ENCODE measurements around the gene FNDC3B. TPM values are rescaled to one million over a fixed set of nuclear protein-coding genes. Genes with fewer than 3 reads are reported as not detected.

The FNDC3B gene
- total RNA-seq, 2 donors from 2014 or later: 9.2 to 17.1 TPM

- DNase-seq (ENCODE audit: low spot score in 2 of 2): peak; percentile 60 to 67
- Mint-ChIP-seq H3K9me3 (no peaks in the 10 kb centered on the region), H3K36me3 (no peaks in the 10 kb centered on the region), H3K27ac (peak overlapping the region; percentile 92 to 95)
- peak; percentile 92 to 97 for ATAC-seq
Observed at GRCh38 chr3:172107403-172107802, 68.0 kb downstream of the FNDC3B start.

- Mint-ChIP-seq H3K9me3 (no peaks in the 10 kb centered on the region), H3K36me3 (peaks cover 6 to 8% of the 10 kb centered on the region in 2 donors), H3K27ac (no peak overlapping the region)
- ATAC-seq (no peak), DNase-seq (ENCODE audit: low spot score in 2 of 2) (no peak)
Observed at GRCh38 chr3:172110127-172110779, 70.9 kb downstream of the FNDC3B start.

GRCh38 chr3:172111163-172111562, 71.8 kb downstream of the FNDC3B start:
- ATAC-seq (no peak), DNase-seq (ENCODE audit: low spot score in 2 of 2) (no peak)
- H3K27ac Mint-ChIP-seq: no peak overlapping the region
- no peaks in the 10 kb centered on the region for H3K9me3 Mint-ChIP-seq
- H3K36me3 Mint-ChIP-seq: peaks cover 6 to 8% of the 10 kb centered on the region in 2 donors

- H3K9me3 Mint-ChIP-seq: no peaks in the 10 kb centered on the region
- H3K27ac Mint-ChIP-seq: no peak overlapping the region
- ATAC-seq (no peak), DNase-seq (ENCODE audit: low spot score in 2 of 2) (no peak)
- H3K36me3 Mint-ChIP-seq: peaks cover 6 to 8% of the 10 kb centered on the region in 2 donors
Observed at GRCh38 chr3:172112078-172112733, 72.8 kb downstream of the FNDC3B start.

- ATAC-seq (no peak), DNase-seq (ENCODE audit: low spot score in 2 of 2) (no peak)
- Mint-ChIP-seq H3K36me3 (peaks cover 6 to 8% of the 10 kb centered on the region in 2 donors), H3K9me3 (no peaks in the 10 kb centered on the region), H3K27ac (no peak overlapping the region)
Observed at GRCh38 chr3:172112734-172113120, 73.3 kb downstream of the FNDC3B start.

GRCh38 chr3:172113710-172114109, 74.3 kb downstream of the FNDC3B start:
- no peak overlapping the region for H3K27ac Mint-ChIP-seq
- ATAC-seq: no peak

GRCh38 chr3:172115059-172115458, 75.7 kb downstream of the FNDC3B start:
- no peak for DNase-seq (ENCODE audit: low spot score in 2 of 2)
- ATAC-seq: no peak
- no peak overlapping the region for H3K27ac Mint-ChIP-seq
- H3K9me3 Mint-ChIP-seq: no peaks in the 10 kb centered on the region
- peaks cover 6 to 8% of the 10 kb centered on the region in 2 donors for H3K36me3 Mint-ChIP-seq

More at GRCh38 chr3:172113710-172114109, 74.3 kb downstream of the FNDC3B start:
- H3K36me3 Mint-ChIP-seq: peaks cover 6 to 8% of the 10 kb centered on the region in 2 donors
- no peaks in the 10 kb centered on the region for H3K9me3 Mint-ChIP-seq
- no peak for DNase-seq (ENCODE audit: low spot score in 2 of 2)

GRCh38 chr3:172115787-172116186, 76.4 kb downstream of the FNDC3B start:
- no peak for DNase-seq (ENCODE audit: low spot score in 2 of 2)
- H3K36me3 Mint-ChIP-seq: peaks cover 6 to 8% of the 10 kb centered on the region in 2 donors
- H3K9me3 Mint-ChIP-seq: no peaks in the 10 kb centered on the region
- ATAC-seq: no peak
- no peak overlapping the region for H3K27ac Mint-ChIP-seq

- Mint-ChIP-seq H3K9me3 (no peaks in the 10 kb centered on the region), H3K27ac (no peak overlapping the region), H3K36me3 (peaks cover 11 to 12% of the 10 kb centered on the region in 2 donors)
- no peak for ATAC-seq
- no peak for DNase-seq (ENCODE audit: low spot score in 2 of 2)
Observed at GRCh38 chr3:172118019-172118418, 78.6 kb downstream of the FNDC3B start.

- Mint-ChIP-seq H3K36me3 (peaks cover 4 to 5% of the 10 kb centered on the region in 2 donors), H3K27ac (no peak overlapping the region), H3K9me3 (no peaks in the 10 kb centered on the region)
- ATAC-seq (no peak), DNase-seq (ENCODE audit: low spot score in 2 of 2) (no peak)
Observed at GRCh38 chr3:172119266-172119969, 80.0 kb downstream of the FNDC3B start.

GRCh38 chr3:172120912-172121311, 81.5 kb downstream of the FNDC3B start:
- Mint-ChIP-seq H3K9me3 (no peaks in the 10 kb centered on the region), H3K27ac (no peak overlapping the region), H3K36me3 (peaks cover 4 to 5% of the 10 kb centered on the region in 2 donors)
- DNase-seq (ENCODE audit: low spot score in 2 of 2): no peak
- ATAC-seq: no peak

- peaks cover 4 to 10% of the 10 kb centered on the region in 2 donors for H3K36me3 Mint-ChIP-seq
- no peak overlapping the region for H3K27ac Mint-ChIP-seq
- H3K9me3 Mint-ChIP-seq: no peaks in the 10 kb centered on the region
- DNase-seq (ENCODE audit: low spot score in 2 of 2) (no peak), ATAC-seq (no peak)
Observed at GRCh38 chr3:172121981-172122380, 82.6 kb downstream of the FNDC3B start.

- ATAC-seq (no peak), DNase-seq (ENCODE audit: low spot score in 2 of 2) (no peak)
- Mint-ChIP-seq H3K36me3 (peaks cover 4 to 13% of the 10 kb centered on the region in 2 donors), H3K9me3 (no peaks in the 10 kb centered on the region), H3K27ac (no peak overlapping the region)
Observed at GRCh38 chr3:172124271-172124670, 84.9 kb downstream of the FNDC3B start.

- DNase-seq (ENCODE audit: low spot score in 2 of 2) (no peak), ATAC-seq (no peak)
- peaks cover 4 to 16% of the 10 kb centered on the region in 2 donors for H3K36me3 Mint-ChIP-seq
- H3K27ac Mint-ChIP-seq: peak overlapping the region in 1 of 2 donors; percentile 63
- no peaks in the 10 kb centered on the region for H3K9me3 Mint-ChIP-seq
Observed at GRCh38 chr3:172125053-172125452, 85.7 kb downstream of the FNDC3B start.

GRCh38 chr3:172125963-172126457, 86.6 kb downstream of the FNDC3B start:
- no peak overlapping the region for H3K27ac Mint-ChIP-seq
- DNase-seq (ENCODE audit: low spot score in 2 of 2) (no peak), ATAC-seq (no peak)
- no peaks in the 10 kb centered on the region for H3K9me3 Mint-ChIP-seq
- H3K36me3 Mint-ChIP-seq: peaks cover 4 to 21% of the 10 kb centered on the region in 2 donors

- ATAC-seq: no peak
- no peak overlapping the region for H3K27ac Mint-ChIP-seq
- H3K36me3 Mint-ChIP-seq: peaks cover 4 to 21% of the 10 kb centered on the region in 2 donors
- no peaks in the 10 kb centered on the region for H3K9me3 Mint-ChIP-seq
- DNase-seq (ENCODE audit: low spot score in 2 of 2): no peak
Observed at GRCh38 chr3:172126741-172127140, 87.4 kb downstream of the FNDC3B start.

GRCh38 chr3:172127141-172127540, 87.8 kb downstream of the FNDC3B start:
- Mint-ChIP-seq H3K9me3 (no peaks in the 10 kb centered on the region), H3K36me3 (peaks cover 4 to 19% of the 10 kb centered on the region in 2 donors), H3K27ac (no peak overlapping the region)
- DNase-seq (ENCODE audit: low spot score in 2 of 2): no peak
- ATAC-seq: no peak

Measured in activated naive CD4-positive, alpha-beta T cell treated with anti-CD3 and anti-CD28 coated beads, Interleukin-2, amount 50 U/mL, for 72 hours (primary cell).